B cell (primary cell): Measurements from ENCODE around the gene FAM120B. TPM values are rescaled to one million over a fixed set of nuclear protein-coding genes. Genes with fewer than 3 reads are reported as not detected.

Source experiments
- ATAC-seq: fragments of 200-7000 bp; cut with Tn5 transposase; one replicate; pipeline ENCODE4 v1.10.0; 2021; ENCODE audit warnings: low read depth, mild to moderate bottlenecking, moderate number of reproducible peaks, moderate library complexity
- CTCF ChIA-PET: fragments of 350-600 bp; sonication (Branson Sonifier 250); formaldehyde crosslinking; loops from one replicate; lab custom pipeline; 2021; ENCODE audit warnings: antibody characterized with exemption, inconsistent platforms; lab: Charles Lee
- POLR2A ChIA-PET: fragments of 350-600 bp; sonication (Branson Sonifier 250); formaldehyde crosslinking; loops from one replicate; lab custom pipeline; 2021; ENCODE audit warnings: antibody characterized with exemption; lab: Charles Lee
- DNase-seq: peaks from one replicate; pipeline ENCODE4 v3.0.0; 2013
- H2AFZ ChIP-seq: 2 replicates; pipeline ENCODE4 v1.6.1; 2012; ENCODE audit warnings: mild to moderate bottlenecking, low read depth, low read length; ENCODE audit not compliant: insufficient read depth, poor library complexity, severe bottlenecking
- H3K27ac ChIP-seq, 2 donors: 1 replicate in 1 of 2; 2 replicates in 1 of 2; pipeline ENCODE4 v1.5.1; 2012 to 2013; ENCODE audit warnings: low read length in 2 of 2, mild to moderate bottlenecking in 2 of 2, moderate library complexity in 1 of 2
- H3K27me3 ChIP-seq, 4 experiments: fragments of 200-600 bp in 1 of 4; sonication (generic) in 1 of 4; replicated peaks in 1 of 4; 1 replicate in 2 of 4; 2 replicates in 2 of 4; pipeline versions ENCODE4 v1.6.1 to v1.7.0; 2013 to 2016; ENCODE audit warnings: low read length in 3 of 4, mild to moderate bottlenecking in 2 of 4, mixed read lengths in 1 of 4, moderate library complexity in 1 of 4; ENCODE audit not compliant: insufficient read depth in 4 of 4, control insufficient read depth in 3 of 4; ENCODE audit errors: control extremely low read depth in 1 of 4
- H3K36me3 ChIP-seq, 2 experiments: replicated peaks in 1 of 2; 1 replicate in 1 of 2; 2 replicates in 1 of 2; pipeline versions ENCODE4 v1.6.1 to v1.7.1; 2013; ENCODE audit warnings: low read length in 1 of 2; ENCODE audit not compliant: insufficient read depth in 2 of 2, control insufficient read depth in 1 of 2; ENCODE audit errors: control extremely low read depth in 1 of 2, extremely low read depth in 1 of 2
- H3K4me1 ChIP-seq, 2 donors: fragments of 200-600 bp in 1 of 2; sonication (generic) in 1 of 2; 1 replicate in 1 of 2; 2 replicates in 1 of 2; pipeline versions ENCODE4 v1.5.1 to v1.6.1; 2013 to 2017; ENCODE audit warnings: low read length in 2 of 2; ENCODE audit not compliant: control insufficient read depth in 2 of 2, insufficient read depth in 2 of 2
- H3K4me2 ChIP-seq: replicated peaks from 2 replicates; pipeline ENCODE3; 2012; ENCODE audit warnings: mild to moderate bottlenecking, low read depth, low read length; ENCODE audit not compliant: poor library complexity, severe bottlenecking
- H3K4me3 ChIP-seq, 5 experiments: fragments of 200-600 bp in 1 of 5; sonication (generic) in 1 of 5; 1 replicate in 3 of 5; 2 replicates in 2 of 5; pipeline versions ENCODE4 v1.5.1 to v1.7.0; 2011 to 2016; ENCODE audit warnings: low read length in 4 of 5, mild to moderate bottlenecking in 4 of 5, low read depth in 2 of 5, control low read depth in 1 of 5, moderate library complexity in 1 of 5; ENCODE audit not compliant: insufficient read depth in 1 of 5; ENCODE audit errors: control extremely low read depth in 1 of 5, extremely low read depth in 1 of 5
- H3K79me2 ChIP-seq: fragments of 200-600 bp; sonication (generic); one replicate; pipeline ENCODE4 v1.6.0; 2016; ENCODE audit warnings: low read length; ENCODE audit not compliant: control insufficient read depth, insufficient read depth
- H3K9ac ChIP-seq: fragments of 200-600 bp; sonication (generic); 2 replicates; pipeline ENCODE4 v1.6.1; 2017; ENCODE audit warnings: mild to moderate bottlenecking, low read length, moderate library complexity
- H3K9me3 ChIP-seq, 3 donors: one replicate each; pipeline versions ENCODE4 v1.6.1 to v1.7.1; 2013; ENCODE audit warnings: low read length in 2 of 3; ENCODE audit not compliant: control insufficient read depth in 2 of 3, insufficient read depth in 1 of 3; ENCODE audit errors: control extremely low read depth in 1 of 3
- H4K20me1 ChIP-seq: 2 replicates; pipeline ENCODE4 v1.6.0; 2012; ENCODE audit warnings: mild to moderate bottlenecking, low read length; ENCODE audit not compliant: insufficient read depth, control insufficient read depth, poor library complexity, severe bottlenecking
- H3K27ac Mint-ChIP-seq: one replicate; pipeline ENCODE4 v1.8.0; 2021; ENCODE audit warnings: mixed read lengths
- H3K27me3 Mint-ChIP-seq: one replicate; pipeline ENCODE4 v1.8.0; 2021; ENCODE audit warnings: mixed read lengths
- H3K4me1 Mint-ChIP-seq: one replicate; pipeline ENCODE4 v1.8.0; 2021; ENCODE audit warnings: mixed read lengths
- H3K4me3 Mint-ChIP-seq: one replicate; pipeline ENCODE4 v1.8.0; 2021; ENCODE audit warnings: mixed read lengths
- H3K9me3 Mint-ChIP-seq: one replicate; pipeline ENCODE4 v1.8.0; 2022; ENCODE audit warnings: mixed read lengths; ENCODE audit not compliant: insufficient read depth
- CTCF ChIP-seq: fragments of 200-600 bp; IDR thresholded peaks from one replicate; pipeline ENCODE4 v1.8.0; 2022; ENCODE audit warnings: antibody characterized with exemption, mild to moderate bottlenecking
- EZH2 ChIP-seq: IDR thresholded peaks from 2 replicates; pipeline ENCODE4 v1.6.1; 2012; ENCODE audit warnings: borderline replicate concordance, low read depth, mild to moderate bottlenecking, moderate library complexity, low read length; ENCODE audit not compliant: insufficient read depth, poor library complexity, severe bottlenecking
- WGBS: methylation state at CpG from one replicate; pipeline ENCODE4 v1.1.5; 2013; ENCODE audit warnings: missing lambda C conversion rate; ENCODE audit not compliant: insufficient coverage; 5-methylcytosine and 5-hydroxymethylcytosine counted together
- intact Hi-C: fragments of 100-400 bp; cut with micrococcal nuclease; formaldehyde crosslinking; loops from one replicate; pipeline ENCODE4 v1.10.0; 2022
- polyA plus RNA-seq: library from polyadenylated mRNA; depleted of rRNA; stranded (reverse); fragments of >200 nt; gene quantifications from 2 replicates; pipeline ENCODE4 v1.2.3, GENCODE V29; 2012
- total RNA-seq, 2 donors: library from RNA; stranded (reverse); fragments of 120-200 nt in 1 of 2; gene quantifications; 1 replicate in 1 of 2; 2 replicates in 1 of 2; pipeline versions ENCODE4 v1.2.3 to v1.2.4, GENCODE V29; 2013 to 2022

The FAM120B gene
- total and polyA plus RNA-seq, 2 donors (not counting 1 experiment from before 2014, with no cell fraction given) = 12.5 to 51.7 TPM

GRCh38 chr6:170355661-170356060, 49.1 kb downstream of the FAM120B start:
- ChIA-PET POLR2A (no interaction called here), CTCF (no interaction called here)
- Histone ChIP-seq H3K27ac (no peak overlapping the region), H3K9ac (no peak overlapping the region), H3K36me3 (peaks cover 10 to 41% of the 10 kb centered on the region in 2 experiments), H3K9me3 (peaks cover 0 to 8% (median 0%) of the 10 kb centered on the region in 3 donors), H4K20me1 (peaks cover 11% of the 10 kb centered on the region), H3K4me1 (no peaks in the 10 kb centered on the region), H3K4me2 (no peak overlapping the region), H2AFZ (no peak overlapping the region), H3K27me3 (no peaks in the 10 kb centered on the region), H3K79me2 (no peaks in the 10 kb centered on the region), H3K4me3 (no peak overlapping the region)
- Mint-ChIP-seq H3K4me1 (no peaks in the 10 kb centered on the region), H3K27me3 (no peaks in the 10 kb centered on the region), H3K9me3 (peaks cover 11% of the 10 kb centered on the region), H3K27ac (no peak overlapping the region), H3K4me3 (no peak overlapping the region)
- intact Hi-C loops = no loop called here
- ATAC-seq (no peak), DNase-seq (no peak)
- TF ChIP-seq CTCF (no peak), EZH2 (no peak)
- WGBS = 100% methylated on average over 2 of the region's 6 CpGs

- 100% methylated on average over 1 of the region's 5 CpGs for WGBS
- H3K27me3 Mint-ChIP-seq = no peaks in the 10 kb centered on the region
- POLR2A ChIA-PET = no interaction called here
Measured at GRCh38 chr6:170357812-170358211, 51.3 kb downstream of the FAM120B start.

More at GRCh38 chr6:170357812-170358211, 51.3 kb downstream of the FAM120B start:
- no peak overlapping the region for H3K4me3 ChIP-seq
- no peak for TF ChIP-seq EZH2
- no peaks in the 10 kb centered on the region for H3K9me3 ChIP-seq
- no peak overlapping the region for H3K4me2 ChIP-seq
- intact Hi-C loops = no loop called here
- peaks cover 3% of the 10 kb centered on the region for H3K9me3 Mint-ChIP-seq
- ATAC-seq = no peak
- CTCF ChIA-PET = no interaction called here
- H3K4me3 Mint-ChIP-seq = no peak overlapping the region
- no peak overlapping the region for H3K9ac ChIP-seq
- DNase-seq = no peak
- no peak overlapping the region for H3K27ac Mint-ChIP-seq
- H3K4me1 Mint-ChIP-seq = no peaks in the 10 kb centered on the region
- H3K27me3 ChIP-seq = no peaks in the 10 kb centered on the region
- no peaks in the 10 kb centered on the region for H3K79me2 ChIP-seq
- no peaks in the 10 kb centered on the region for H3K4me1 ChIP-seq
- H4K20me1 ChIP-seq = peaks cover 11% of the 10 kb centered on the region
- no peak overlapping the region for H3K27ac ChIP-seq
- no peak overlapping the region for H2AFZ ChIP-seq
- H3K36me3 ChIP-seq = peaks cover 13 to 44% of the 10 kb centered on the region in 2 experiments
